HUES48 (cell line): ENCODE results near the gene TEC.

Experiments used
- H3K27ac ChIP-seq: one replicate; pipeline ENCODE4 v1.7.0; 2013; ENCODE audit warnings: low read depth, low read length, inconsistent platforms
- H3K27me3 ChIP-seq: 2 replicates; pipeline ENCODE4 v1.6.1; 2013; ENCODE audit warnings: mild to moderate bottlenecking, low read length; ENCODE audit not compliant: control insufficient read depth, insufficient read depth
- H3K36me3 ChIP-seq: 2 replicates; pipeline ENCODE4 v1.6.1; 2013; ENCODE audit warnings: low read length; ENCODE audit not compliant: control insufficient read depth, insufficient read depth
- H3K4me1 ChIP-seq: 2 replicates; pipeline ENCODE4 v1.6.1; 2013; ENCODE audit warnings: mild to moderate bottlenecking, low read length; ENCODE audit not compliant: control insufficient read depth, insufficient read depth
- H3K4me3 ChIP-seq: 2 replicates; pipeline ENCODE4 v1.5.1; 2013; ENCODE audit warnings: mild to moderate bottlenecking, low read depth, low read length
- H3K9ac ChIP-seq: 2 replicates; pipeline ENCODE4 v1.6.1; 2013; ENCODE audit warnings: mild to moderate bottlenecking, low read depth, low read length, moderate library complexity
- H3K9me3 ChIP-seq: 2 replicates; pipeline ENCODE4 v1.6.1; 2013; ENCODE audit warnings: low read length; ENCODE audit not compliant: control insufficient read depth, insufficient read depth

Gene TEC

GRCh38 chr4:48254381-48255071 is 15.1 kb downstream of the TEC start:
- no peaks in the 10 kb centered on the region for H3K27me3 ChIP-seq
- H3K9ac ChIP-seq, result no peak overlapping the region
- H3K9me3 ChIP-seq, result no peaks in the 10 kb centered on the region
- no peak overlapping the region for H3K27ac ChIP-seq
- H3K36me3 ChIP-seq, result no peaks in the 10 kb centered on the region
- no peak overlapping the region for H3K4me3 ChIP-seq
- no peaks in the 10 kb centered on the region for H3K4me1 ChIP-seq

- Histone ChIP-seq H3K4me3 (no peak overlapping the region), H3K27ac (no peak overlapping the region), H3K36me3 (no peaks in the 10 kb centered on the region), H3K9me3 (no peaks in the 10 kb centered on the region), H3K27me3 (no peaks in the 10 kb centered on the region), H3K4me1 (no peaks in the 10 kb centered on the region), H3K9ac (no peak overlapping the region)
Measured at GRCh38 chr4:48252313-48252712, 17.3 kb downstream of the TEC start.

- H3K27ac ChIP-seq, result no peak overlapping the region
- no peak overlapping the region for H3K4me3 ChIP-seq
- no peak overlapping the region for H3K9ac ChIP-seq
- H3K36me3 ChIP-seq, result no peaks in the 10 kb centered on the region
- no peaks in the 10 kb centered on the region for H3K9me3 ChIP-seq
- H3K27me3 ChIP-seq, result no peaks in the 10 kb centered on the region
- H3K4me1 ChIP-seq, result no peaks in the 10 kb centered on the region
Measured at GRCh38 chr4:48250980-48251379, 18.7 kb downstream of the TEC start.

DNA sequence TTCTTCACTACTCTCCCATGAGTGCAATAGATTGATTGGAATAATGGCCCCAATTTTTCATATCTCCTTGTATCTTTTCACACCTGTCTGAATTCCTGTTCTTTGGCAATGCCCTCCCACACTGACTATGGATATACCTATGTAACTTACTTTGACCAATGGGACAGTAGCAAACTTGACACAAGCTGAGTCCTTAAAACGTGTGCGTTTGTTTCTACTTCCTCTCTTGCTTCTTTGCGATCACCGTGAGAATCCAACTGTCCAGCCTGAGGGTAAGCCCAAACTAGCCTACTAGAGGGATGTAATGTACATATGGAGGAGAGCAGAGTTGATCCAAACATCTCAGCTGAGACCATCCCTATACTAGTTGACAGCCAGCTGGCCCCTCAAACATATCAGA is 19.3 kb downstream of the TEC start:
- Histone ChIP-seq H3K4me3 (no peak overlapping the region), H3K9me3 (no peaks in the 10 kb centered on the region), H3K27me3 (no peaks in the 10 kb centered on the region), H3K27ac (no peak overlapping the region), H3K4me1 (no peaks in the 10 kb centered on the region), H3K36me3 (no peaks in the 10 kb centered on the region), H3K9ac (no peak overlapping the region)

DNA sequence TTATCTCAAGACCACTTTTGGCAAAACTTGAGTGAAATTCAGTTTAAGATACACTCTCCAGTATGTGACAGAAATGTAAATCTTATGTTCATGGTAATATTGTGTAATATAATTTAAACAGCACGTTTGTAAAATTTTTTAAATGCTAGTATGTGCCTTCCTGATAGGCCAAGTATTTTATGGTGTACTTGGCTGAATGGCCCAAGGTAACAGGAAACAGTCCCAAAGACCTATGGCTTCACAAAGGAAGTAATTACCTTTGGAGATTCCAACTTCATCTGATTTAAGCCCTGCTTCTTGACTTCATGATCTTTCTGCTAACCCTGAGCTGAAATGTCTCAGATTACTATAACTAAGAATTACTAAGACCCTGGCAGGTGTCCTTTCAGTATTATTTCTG is 20.3 kb downstream of the TEC start:
- Histone ChIP-seq H3K4me1 (no peaks in the 10 kb centered on the region), H3K27ac (no peak overlapping the region), H3K9me3 (no peaks in the 10 kb centered on the region), H3K9ac (no peak overlapping the region), H3K36me3 (no peaks in the 10 kb centered on the region), H3K4me3 (no peak overlapping the region), H3K27me3 (no peaks in the 10 kb centered on the region)

GRCh38 chr4:48248559-48248953 is 21.1 kb downstream of the TEC start:
- H3K4me3 ChIP-seq, result no peak overlapping the region
- no peak overlapping the region for H3K9ac ChIP-seq
- no peaks in the 10 kb centered on the region for H3K36me3 ChIP-seq
- no peaks in the 10 kb centered on the region for H3K4me1 ChIP-seq
- H3K27ac ChIP-seq, result no peak overlapping the region
- no peaks in the 10 kb centered on the region for H3K9me3 ChIP-seq
- H3K27me3 ChIP-seq, result no peaks in the 10 kb centered on the region

DNA sequence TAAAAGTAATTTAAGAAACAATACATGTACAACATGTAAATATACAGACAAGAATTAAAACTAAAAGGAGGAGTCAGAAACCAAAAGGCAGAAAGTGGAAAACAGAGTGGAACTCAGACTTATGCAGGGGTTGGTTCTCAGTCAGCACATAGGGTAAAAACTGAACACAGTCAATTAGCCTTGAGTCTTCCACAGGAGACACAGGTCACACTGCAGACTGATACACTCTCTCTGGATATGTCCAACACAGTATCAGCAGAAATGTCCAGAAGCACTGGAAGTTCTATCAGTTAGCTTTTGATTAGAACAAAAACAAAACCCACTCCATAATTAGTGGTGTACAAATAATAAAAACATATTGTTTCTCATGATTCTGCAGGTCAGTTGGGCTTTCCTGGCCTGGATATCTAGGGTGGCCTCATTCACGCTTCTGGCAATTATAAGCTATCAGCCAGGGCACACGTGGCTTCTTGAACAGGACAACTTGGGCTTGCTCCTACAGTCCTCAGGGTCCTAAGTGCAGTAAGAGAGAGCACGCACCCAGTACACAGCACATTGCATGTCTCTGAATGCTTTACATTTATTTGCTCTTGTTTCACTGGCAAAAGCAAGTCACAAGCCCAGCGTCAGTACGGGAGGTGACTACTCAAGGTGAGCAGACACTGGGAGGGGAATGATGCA is 21.6 kb downstream of the TEC start:
- Histone ChIP-seq H3K9ac (no peak overlapping the region), H3K36me3 (no peaks in the 10 kb centered on the region), H3K4me1 (no peaks in the 10 kb centered on the region), H3K9me3 (no peaks in the 10 kb centered on the region), H3K27ac (no peak overlapping the region), H3K4me3 (no peak overlapping the region), H3K27me3 (no peaks in the 10 kb centered on the region)

- Histone ChIP-seq H3K4me1 (no peaks in the 10 kb centered on the region), H3K4me3 (no peak overlapping the region), H3K9me3 (no peaks in the 10 kb centered on the region), H3K9ac (no peak overlapping the region), H3K36me3 (no peaks in the 10 kb centered on the region), H3K27ac (no peak overlapping the region), H3K27me3 (no peaks in the 10 kb centered on the region)
Measured at GRCh38 chr4:48247142-48247877, 22.3 kb downstream of the TEC start.

DNA sequence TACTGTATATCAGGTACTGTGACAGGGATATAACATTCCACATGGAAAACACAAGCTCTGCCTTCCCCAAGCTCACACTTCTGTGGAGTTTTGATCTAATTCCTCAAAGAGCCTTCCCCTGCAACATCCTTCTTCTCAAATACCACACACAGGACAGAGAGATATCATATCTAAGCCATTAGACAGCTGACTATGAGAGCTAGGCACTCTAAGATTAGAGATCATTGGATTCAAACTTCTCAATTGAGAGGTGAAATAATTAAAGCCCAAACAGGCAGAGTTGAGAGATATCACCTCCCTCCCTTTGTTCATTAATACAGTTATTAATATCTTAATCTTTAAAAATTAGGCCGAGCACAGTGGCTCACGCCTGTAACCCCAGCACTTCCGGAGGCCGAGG is 25.0 kb downstream of the TEC start:
- no peaks in the 10 kb centered on the region for H3K27me3 ChIP-seq
- H3K9me3 ChIP-seq, result no peaks in the 10 kb centered on the region
- H3K4me3 ChIP-seq, result no peak overlapping the region
- H3K4me1 ChIP-seq, result no peaks in the 10 kb centered on the region
- H3K36me3 ChIP-seq, result no peaks in the 10 kb centered on the region
- H3K9ac ChIP-seq, result no peak overlapping the region
- H3K27ac ChIP-seq, result no peak overlapping the region

DNA sequence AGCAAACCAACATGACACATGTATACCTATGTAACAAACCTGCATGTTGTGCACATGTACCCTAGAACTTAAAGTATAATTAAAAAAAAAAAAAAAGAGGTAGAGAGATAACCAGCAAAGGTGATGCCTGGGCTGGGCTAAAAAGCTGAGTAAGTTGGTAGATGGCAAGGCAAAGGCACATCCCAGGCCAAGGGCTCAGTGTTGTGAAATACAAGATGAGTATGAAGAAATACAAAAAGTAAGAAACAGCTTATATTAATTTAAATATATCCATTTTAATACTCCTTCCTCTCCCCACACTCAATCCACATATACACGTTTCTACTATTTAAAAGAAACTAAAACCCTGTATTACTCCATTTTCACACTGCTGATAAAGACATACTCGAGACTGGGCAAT is 25.8 kb downstream of the TEC start:
- no peak overlapping the region for H3K4me3 ChIP-seq
- no peaks in the 10 kb centered on the region for H3K27me3 ChIP-seq
- no peaks in the 10 kb centered on the region for H3K9me3 ChIP-seq
- no peaks in the 10 kb centered on the region for H3K4me1 ChIP-seq
- H3K27ac ChIP-seq, result no peak overlapping the region
- no peak overlapping the region for H3K9ac ChIP-seq
- no peaks in the 10 kb centered on the region for H3K36me3 ChIP-seq

GRCh38 chr4:48243429-48243828 is 26.2 kb downstream of the TEC start:
- Histone ChIP-seq H3K4me1 (no peaks in the 10 kb centered on the region), H3K9ac (no peak overlapping the region), H3K27me3 (no peaks in the 10 kb centered on the region), H3K27ac (no peak overlapping the region), H3K9me3 (no peaks in the 10 kb centered on the region), H3K4me3 (no peak overlapping the region), H3K36me3 (no peaks in the 10 kb centered on the region)
